HG03457 (cell line): ENCODE data around the gene KRTAP10-7.
"Not testable (repeated sequence)": the region's sequence is repeated elsewhere in the genome, so short reads cannot be mapped to it uniquely, and the experiment has no call there.

Source experiments
- ATAC-seq: cut with Tn5 transposase; IDR thresholded peaks from one replicate; pipeline ENCODE4 v1.9.1; 2021; ENCODE audit warnings: moderate number of reproducible peaks; ENCODE audit not compliant: unreplicated experiment

KRTAP10-7 gene

GRCh38 chr21:44571296-44571695 lies 29.1 kb upstream of the KRTAP10-7 start:
- ATAC-seq, result no peak

DNA sequence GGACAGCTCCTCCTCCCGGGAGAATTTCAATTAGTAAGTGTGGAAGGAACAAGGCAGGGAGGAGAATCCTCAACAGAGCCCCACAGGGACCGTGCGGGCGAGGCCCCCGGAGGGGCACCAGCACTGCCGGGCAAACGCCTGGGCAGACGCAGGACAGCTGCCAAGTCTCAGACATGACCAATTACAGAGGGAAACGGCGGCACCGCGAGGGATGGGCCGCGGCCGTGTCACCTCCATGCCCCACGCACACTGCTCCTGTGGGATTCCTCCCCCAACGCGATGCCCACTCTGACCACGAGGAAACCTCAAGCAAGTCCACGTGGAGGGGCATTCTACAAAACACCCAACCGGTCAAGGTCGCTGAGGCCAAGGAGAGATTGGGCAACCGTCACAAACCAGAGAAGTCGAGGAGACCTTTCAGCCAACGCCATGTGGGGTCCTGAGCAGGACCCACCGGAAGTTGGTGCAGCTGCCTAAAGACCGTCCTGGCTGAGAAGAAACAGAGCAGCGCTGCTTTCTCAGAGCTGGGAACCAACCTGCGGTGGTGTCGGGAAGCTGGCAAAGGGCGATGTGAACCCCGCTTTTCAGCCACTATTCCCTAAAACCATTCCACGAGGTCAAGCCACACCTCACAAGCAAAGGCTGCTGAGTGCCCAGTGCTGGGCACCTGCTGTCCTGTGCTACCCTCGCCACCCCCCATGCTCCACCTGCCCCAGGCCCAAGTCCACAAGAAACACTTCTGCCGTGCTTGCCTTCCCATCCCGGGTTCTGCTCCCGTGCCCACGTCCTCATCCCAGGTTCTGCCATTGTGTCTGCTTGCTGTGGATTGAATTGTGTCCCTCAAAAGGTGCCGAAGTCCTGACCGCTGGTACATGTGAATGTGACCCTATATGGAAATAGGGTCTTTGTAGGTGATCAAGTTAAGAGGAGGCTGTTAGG lies 28.3 kb upstream of the KRTAP10-7 start:
- no peak for ATAC-seq

DNA sequence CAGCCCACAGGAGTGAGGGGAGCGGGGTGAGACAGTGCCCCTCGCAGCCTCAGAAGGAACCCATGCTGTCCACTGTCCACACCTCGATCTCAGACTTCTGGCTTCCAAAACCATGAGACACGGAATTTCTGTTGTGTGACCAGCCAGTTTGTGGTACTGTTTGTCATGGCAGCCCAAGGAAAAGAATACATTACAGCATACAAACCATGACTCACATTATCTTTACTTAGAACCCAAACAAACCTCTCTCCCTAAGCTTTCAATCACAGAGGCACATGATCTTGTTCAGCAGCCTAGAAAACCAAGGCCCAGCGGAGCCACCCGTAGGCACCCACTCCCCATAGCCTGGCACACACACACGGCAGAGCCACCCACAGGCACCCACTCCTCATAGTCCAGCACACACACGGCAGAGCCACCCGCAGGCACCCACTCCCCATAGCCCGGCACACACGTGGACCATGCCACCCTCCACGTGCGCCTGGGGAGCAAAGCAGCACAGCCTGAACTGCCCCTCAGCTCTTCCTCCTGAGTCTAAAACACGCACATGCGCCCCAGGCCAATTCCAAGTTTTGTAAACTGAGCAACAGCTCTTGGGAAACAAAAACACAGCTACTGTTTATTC lies 27.3 kb upstream of the KRTAP10-7 start:
- no peak for ATAC-seq

DNA sequence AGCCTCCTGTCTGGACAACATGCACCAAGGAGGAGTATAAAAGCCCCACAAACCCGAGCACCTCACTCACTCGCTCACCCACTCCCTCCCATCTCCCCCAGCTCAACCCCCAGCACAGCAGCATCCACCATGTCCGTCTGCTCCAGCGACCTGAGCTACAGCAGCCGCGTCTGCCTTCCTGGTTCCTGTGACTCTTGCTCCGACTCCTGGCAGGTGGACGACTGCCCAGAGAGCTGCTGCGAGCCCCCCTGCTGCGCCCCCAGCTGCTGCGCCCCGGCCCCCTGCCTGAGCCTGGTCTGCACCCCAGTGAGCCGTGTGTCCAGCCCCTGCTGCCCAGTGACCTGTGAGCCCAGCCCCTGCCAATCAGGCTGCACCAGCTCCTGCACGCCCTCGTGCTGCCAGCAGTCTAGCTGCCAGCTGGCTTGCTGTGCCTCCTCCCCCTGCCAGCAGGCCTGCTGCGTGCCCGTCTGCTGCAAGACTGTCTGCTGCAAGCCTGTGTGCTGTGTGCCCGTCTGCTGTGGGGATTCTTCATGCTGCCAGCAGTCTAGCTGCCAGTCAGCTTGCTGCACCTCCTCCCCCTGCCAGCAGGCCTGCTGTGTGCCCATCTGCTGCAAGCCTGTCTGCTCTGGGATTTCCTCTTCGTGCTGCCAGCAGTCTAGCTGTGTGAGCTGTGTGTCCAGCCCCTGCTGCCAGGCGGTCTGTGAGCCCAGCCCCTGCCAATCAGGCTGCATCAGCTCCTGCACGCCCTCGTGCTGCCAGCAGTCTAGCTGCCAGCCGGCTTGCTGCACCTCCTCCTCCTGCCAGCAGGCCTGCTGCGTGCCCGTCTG lies 26.6 kb upstream of the KRTAP10-7 start, which contains the start of gene KRTAP10-4:
KRTAP10-4 (plus strand) TSS at position 100 of the 827 bp plus-strand sequence; CDS start at position 130, 30 bp downstream.
- not testable (repeated sequence) for ATAC-seq

DNA sequence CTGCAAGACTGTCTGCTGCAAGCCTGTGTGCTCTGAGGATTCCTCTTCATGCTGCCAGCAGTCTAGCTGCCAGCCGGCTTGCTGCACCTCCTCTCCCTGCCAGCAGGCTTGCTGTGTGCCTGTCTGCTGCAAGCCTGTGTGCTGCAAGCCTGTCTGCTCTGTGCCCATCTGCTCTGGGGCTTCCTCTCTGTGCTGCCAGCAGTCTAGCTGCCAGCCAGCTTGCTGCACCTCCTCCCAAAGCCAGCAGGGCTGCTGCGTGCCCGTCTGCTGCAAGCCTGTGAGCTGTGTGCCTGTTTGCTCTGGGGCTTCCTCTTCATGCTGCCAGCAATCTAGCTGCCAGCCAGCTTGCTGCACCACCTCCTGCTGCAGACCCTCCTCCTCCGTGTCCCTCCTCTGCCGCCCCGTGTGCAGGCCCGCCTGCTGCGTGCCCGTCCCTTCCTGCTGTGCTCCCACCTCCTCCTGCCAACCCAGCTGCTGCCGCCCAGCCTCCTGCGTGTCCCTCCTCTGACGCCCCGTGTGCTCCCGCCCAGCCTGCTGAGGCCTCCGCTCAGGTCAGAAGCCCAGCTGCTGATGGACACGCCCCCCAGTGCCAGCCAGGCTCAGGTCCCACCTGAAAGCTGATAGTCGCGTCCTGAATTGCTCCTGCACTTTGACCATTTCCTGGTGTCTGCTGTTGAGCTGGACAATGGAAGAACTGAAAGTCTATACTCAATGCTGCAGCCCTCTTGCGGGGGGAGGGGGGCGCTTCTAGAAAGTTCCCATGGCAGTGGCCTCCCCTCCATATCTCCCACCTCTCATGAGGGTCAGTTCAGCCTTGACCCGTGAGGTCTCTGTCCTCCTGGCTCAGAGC lies 25.7 kb upstream of the KRTAP10-7 start:
- ATAC-seq, result no peak

- no peak for ATAC-seq
Measured at GRCh38 chr21:44575307-44576024, 24.9 kb upstream of the KRTAP10-7 start.

GRCh38 chr21:44576025-44576420 lies 24.4 kb upstream of the KRTAP10-7 start:
- no peak for ATAC-seq

GRCh38 chr21:44578371-44579055 lies 21.9 kb upstream of the KRTAP10-7 start:
- no peak for ATAC-seq

DNA sequence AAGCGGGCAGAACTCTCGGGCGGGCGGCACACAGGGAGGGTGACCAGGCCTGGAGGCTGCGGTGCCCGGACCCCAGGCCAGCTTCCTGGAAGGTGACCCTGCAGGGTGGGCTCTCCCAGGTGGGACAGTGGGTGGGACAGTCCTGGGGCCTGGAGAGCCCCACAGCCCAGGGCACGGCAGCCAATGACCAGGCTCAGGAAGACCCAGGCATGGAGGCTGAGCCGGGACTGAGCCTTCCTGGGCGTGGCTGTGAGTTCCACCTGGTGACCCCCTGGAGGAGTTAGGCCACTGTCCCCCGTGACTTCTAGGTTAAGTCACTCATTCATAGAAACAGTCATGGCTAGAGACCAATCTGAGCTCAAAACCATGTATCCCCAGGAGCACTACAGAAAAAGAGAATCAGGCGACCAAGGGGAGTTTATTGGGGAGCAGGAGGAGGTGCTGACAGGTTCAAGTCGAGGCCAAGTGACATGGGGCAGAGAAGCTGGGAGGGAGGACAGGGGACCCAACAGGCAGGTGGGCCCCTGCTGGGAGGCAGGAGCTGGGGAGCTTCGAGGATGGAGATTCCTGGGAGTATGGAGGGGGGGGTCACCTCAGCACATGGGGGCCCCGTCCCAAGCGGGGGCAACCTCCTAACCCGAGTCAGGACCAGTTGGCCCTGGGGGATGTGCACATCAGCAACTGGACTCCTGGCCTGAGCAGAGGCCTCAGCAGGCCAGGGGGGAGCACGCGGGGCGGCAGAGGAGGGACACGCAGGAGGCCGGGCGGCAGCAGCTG lies 21.2 kb upstream of the KRTAP10-7 start:
- no peak for ATAC-seq

GRCh38 chr21:44579833-44580144 lies 20.6 kb upstream of the KRTAP10-7 start:
- ATAC-seq, result no peak

DNA sequence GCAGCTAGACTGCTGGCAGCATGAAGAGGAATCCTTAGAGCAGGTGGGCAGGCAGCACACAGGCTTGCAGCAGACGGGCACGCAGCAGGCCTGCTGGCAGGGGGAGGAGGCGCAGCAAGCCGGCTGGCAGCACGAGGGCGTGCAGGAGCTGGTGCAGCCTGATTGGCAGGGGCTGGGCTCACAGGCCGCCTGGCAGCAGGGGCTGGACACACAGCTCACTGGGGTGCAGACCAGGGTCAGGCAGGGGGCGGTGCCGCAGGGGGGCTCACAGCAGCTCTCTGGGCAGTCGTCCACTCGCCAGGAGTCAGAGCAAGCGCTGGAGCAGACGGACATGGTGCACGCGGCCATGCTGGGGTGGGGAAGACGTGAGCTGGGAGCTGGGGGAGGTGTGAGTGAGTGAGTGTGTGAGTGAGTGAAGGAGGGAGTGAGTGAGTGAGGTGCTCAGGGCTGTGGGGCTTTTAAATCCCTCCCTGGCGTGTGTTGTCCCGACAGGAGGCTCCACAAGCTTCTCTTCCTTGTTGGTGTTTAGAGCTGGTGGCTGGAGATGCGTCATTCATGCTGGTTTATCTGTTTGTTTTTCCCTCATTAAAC lies 20.1 kb upstream of the KRTAP10-7 start, which contains the start of gene KRTAP10-5:
KRTAP10-5 (minus strand) TSS at position 374 of the 591 bp plus-strand sequence; CDS start at position 348, 26 bp downstream.
- not testable (repeated sequence) for ATAC-seq

DNA sequence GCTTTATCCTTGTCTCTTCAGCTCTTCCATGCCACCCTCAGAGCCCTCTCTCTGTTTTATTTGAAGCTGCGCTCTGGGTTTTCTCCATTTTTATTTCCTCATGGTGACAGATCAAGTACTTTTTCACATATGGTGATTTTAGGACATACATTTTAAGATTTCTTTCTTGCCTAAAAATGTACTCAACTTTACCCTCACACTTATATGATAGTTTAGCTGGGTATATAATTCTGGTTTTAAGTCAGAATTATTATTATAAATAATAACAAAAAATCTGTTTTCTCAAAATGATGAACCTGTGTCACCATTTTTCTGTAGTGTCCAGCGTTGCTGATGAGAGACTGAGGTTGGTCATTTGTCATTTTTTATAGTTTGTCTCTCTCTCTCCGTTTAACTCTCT lies 19.2 kb upstream of the KRTAP10-7 start:
- no peak for ATAC-seq

GRCh38 chr21:44582055-44582454 lies 18.3 kb upstream of the KRTAP10-7 start:
- ATAC-seq, result no peak

DNA sequence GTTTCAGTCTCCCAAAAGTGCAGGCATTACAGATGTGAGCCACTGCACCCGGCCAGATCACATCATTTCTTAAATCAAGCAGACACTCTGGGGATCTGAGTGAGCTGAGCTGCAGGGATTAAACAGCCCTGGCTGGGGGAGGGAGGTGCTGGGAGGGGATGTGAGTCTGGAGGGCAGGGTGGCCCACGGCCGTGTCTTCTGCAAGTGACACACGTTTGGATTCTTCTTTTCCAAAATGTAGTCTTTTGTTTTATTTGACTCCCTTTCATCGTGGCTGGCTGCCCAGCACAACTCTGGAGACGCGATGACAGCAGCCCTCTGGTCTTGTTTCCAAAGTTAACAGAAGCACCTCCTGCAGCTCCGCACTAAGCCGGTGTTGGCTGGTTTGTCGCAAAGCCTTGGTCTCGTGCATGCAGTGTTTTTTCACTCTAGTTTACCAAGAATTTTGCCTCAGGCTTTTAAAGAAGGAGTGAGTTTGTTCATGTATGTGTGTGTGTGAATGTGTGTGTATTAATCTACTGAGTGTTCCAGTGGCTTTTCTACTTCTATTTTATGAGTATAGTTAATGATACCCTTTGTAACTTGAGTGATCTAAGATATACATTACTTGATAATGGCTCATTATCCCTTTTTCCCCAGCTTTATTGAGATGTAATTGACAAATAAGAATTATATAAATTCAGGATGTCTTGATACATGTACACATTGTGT lies 17.2 kb upstream of the KRTAP10-7 start:
- ATAC-seq, result no peak

DNA sequence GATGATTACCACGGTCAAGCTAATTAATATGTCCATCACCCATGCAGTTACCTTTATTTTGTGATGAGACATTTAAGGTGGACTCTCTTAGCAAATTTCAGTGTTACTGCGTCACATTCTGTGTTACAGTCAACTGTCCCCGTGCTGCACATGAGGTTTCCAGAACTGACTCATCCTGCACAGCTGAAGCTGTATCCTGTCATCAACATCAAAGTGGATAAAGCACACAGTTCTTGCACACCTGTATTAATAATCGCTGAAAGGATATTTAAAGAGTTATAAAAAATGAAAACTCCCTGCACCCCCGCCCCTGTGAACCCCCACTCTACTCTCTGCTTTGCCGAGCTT lies 16.6 kb upstream of the KRTAP10-7 start:
- ATAC-seq, result no peak

DNA sequence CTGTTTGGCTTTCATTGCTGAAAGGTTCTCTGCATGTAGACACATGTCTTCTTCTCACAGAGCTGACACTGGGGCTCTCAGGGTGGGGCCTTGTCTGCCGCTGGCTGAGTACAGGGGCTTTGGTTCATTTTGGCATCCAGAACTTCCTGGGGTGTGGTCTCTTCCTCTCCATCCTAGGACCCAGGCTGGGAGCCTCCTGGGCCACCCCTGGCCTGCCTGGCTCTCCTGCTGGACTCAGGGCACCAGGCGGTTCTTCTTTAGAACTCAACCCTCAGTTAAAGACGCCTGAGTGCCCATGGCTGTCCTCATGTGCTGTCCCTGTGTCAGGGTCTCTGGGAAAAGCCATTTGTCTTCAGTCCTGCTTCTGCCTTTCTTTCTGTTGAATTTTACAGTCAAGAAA lies 14.5 kb upstream of the KRTAP10-7 start:
- no peak for ATAC-seq

- no peak for ATAC-seq
Measured at GRCh38 chr21:44589094-44589493, 11.3 kb upstream of the KRTAP10-7 start.
